H7 (cell line): ENCODE results near the gene HUWE1. TPM values are rescaled to one million over a fixed set of nuclear protein-coding genes. Genes with fewer than 3 reads are reported as not detected.

ENCODE experiments used
- DNase-seq: peaks from one replicate; pipeline ENCODE4 v3.0.0; 2012
- H3K27me3 ChIP-seq: 2 replicates; pipeline ENCODE4 v1.6.0; 2011; ENCODE audit warnings: mild to moderate bottlenecking, low read length; ENCODE audit not compliant: control insufficient read depth, insufficient read depth
- H3K36me3 ChIP-seq: replicated peaks from 2 replicates; pipeline ENCODE4 v1.5.1; 2011; ENCODE audit warnings: low read length; ENCODE audit not compliant: control insufficient read depth, insufficient read depth
- H3K4me3 ChIP-seq: 2 replicates; pipeline ENCODE4 v1.5.1; 2011; ENCODE audit warnings: low read depth, mild to moderate bottlenecking, control low read depth, low read length, moderate library complexity; ENCODE audit not compliant: insufficient read depth
- total RNA-seq: library from RNA; depleted of rRNA; stranded (reverse); fragments of >200 nt; shearing (Covaris generic); gene quantifications from 2 replicates; pipeline ENCODE4 v1.2.3, GENCODE V29; 2014

The HUWE1 gene
- total RNA-seq, 1 experiment from 2014 or later = 79.9 TPM

DNA sequence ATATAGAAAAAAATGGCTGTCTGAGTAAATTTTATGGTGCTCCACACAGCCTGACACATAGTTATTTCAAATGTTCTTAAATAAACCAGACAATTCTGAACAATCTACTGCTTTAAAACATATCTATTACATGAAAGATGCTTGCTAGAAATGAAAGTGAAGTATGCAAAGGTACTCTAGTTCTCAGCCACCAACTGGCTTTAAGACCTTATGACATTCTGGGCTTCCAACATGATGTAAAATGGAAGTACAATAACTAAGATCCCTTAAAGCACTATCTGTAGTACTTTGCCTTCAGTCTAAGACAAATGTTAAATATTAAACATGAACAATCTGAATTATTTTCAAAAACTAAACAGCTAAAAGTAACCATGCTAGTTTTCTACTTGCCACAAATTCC is 17.3 kb downstream of the HUWE1 start:
- Histone ChIP-seq H3K4me3 (no peak overlapping the region), H3K36me3 (no peaks in the 10 kb centered on the region; the same call in none of the 2 replicates), H3K27me3 (no peaks in the 10 kb centered on the region)
- no peak for DNase-seq

DNA sequence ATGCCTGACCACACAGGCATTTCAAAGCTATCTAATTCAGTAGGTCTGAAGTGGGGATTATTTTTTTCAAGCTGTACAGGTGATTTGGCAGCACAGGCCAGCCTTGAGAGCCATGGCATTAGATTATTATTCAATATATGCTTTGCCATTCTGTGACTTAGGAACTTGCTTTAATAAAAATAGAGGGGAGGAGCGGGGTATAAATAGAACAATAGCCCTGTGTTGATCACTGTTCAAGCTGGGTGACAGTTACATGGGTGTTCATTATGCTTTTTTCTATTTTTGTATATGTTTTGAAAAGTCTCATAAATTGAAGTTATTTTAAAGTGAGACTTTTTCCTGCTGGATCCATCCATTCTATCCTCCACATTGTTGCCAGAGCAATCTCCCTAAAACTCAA is 20.3 kb downstream of the HUWE1 start:
- Histone ChIP-seq H3K27me3 (no peaks in the 10 kb centered on the region), H3K36me3 (no peaks in the 10 kb centered on the region; the same call in none of the 2 replicates), H3K4me3 (no peak overlapping the region)
- no peak for DNase-seq

GRCh38 chrX:53660004-53660403 is 26.5 kb downstream of the HUWE1 start:
- Histone ChIP-seq H3K27me3 (no peaks in the 10 kb centered on the region), H3K4me3 (no peak overlapping the region), H3K36me3 (no peaks in the 10 kb centered on the region; the same call in 1 of the 2 replicates)
- DNase-seq = no peak

DNA sequence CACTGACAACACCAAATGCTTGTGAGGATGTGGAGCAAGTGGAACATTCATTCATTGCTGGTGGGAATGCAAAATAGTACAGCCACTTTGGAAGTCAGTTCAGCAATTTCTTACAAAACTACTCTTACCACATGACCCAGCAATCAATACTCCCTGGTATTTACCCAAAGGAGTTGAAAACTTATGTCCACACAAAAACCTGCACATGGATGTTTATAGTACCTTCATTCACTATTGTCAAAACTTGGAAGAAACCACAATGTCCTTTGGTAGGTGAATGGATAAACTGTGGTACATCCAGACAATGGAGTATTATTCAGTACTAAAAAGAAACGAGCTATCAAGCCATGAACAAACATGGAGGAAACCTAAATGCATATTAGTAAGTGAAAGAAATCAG is 27.5 kb downstream of the HUWE1 start:
- Histone ChIP-seq H3K27me3 (no peaks in the 10 kb centered on the region), H3K36me3 (peaks cover 2% of the 10 kb centered on the region), H3K4me3 (no peak overlapping the region)
- no peak for DNase-seq

DNA sequence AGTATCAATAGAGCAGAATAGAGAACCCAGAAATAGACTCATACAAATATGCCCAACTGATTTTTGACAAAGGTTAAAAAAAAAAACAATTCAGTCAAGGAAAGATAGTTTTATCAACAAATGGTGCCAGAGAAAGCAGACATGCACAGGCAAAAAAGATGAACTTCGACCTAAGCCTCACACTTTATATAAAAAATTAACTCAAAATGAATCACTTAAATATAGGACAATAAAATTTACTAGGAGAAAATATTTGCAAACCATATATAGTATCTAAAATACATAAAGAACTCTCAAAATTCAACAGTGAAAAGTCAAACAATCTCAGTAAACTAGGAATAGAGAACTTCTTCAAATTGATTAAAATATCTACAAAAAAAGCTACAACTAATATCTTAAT is 29.7 kb downstream of the HUWE1 start:
- peaks cover 2% of the 10 kb centered on the region for H3K36me3 ChIP-seq
- no peak for DNase-seq
- H3K4me3 ChIP-seq = no peak overlapping the region
- H3K27me3 ChIP-seq = no peaks in the 10 kb centered on the region

DNA sequence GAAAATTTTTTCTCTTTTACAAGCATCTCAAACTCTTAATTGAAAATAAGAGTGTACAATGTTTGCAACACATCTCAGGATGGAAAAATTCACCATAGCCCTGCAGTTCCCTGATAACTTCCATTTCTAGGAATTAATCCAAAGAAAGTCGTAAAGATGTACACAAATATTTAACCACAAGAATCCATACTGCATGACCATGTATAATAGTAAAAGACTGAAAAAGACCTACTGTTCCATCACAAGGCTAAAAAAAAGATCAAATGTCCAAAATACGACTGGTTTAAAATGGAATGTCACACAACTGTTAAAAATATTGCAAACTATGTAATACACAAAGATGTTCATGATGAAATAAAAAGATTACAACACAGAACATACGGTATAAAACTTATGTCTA is 32.1 kb downstream of the HUWE1 start:
- DNase-seq = no peak
- H3K4me3 ChIP-seq = no peak overlapping the region
- no peaks in the 10 kb centered on the region for H3K27me3 ChIP-seq
- peaks cover 2% of the 10 kb centered on the region for H3K36me3 ChIP-seq

DNA sequence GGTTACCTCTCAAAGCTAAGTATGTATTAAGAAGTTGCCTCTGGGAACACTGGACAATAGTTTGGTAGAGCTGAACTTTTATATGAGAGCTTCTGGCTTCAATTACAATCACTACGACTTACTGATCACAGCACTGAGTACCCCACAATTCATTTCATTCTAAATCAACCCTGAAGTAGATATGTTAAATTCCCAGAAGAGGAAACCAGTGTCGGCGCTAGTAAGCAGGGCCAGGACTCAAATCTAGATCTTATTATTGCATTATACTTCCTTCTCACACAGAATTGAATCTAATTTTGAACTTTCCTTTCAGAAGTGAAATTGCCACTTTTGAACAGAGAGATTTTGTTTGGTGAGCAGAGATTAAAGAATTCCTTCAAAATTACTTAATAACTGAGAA is 41.8 kb downstream of the HUWE1 start:
- H3K27me3 ChIP-seq = no peaks in the 10 kb centered on the region
- H3K4me3 ChIP-seq = no peak overlapping the region
- no peak for DNase-seq
- peaks cover 8% of the 10 kb centered on the region for H3K36me3 ChIP-seq

- no peak overlapping the region for H3K4me3 ChIP-seq
- H3K36me3 ChIP-seq = peaks cover 5% of the 10 kb centered on the region
- H3K27me3 ChIP-seq = no peaks in the 10 kb centered on the region
- DNase-seq = no peak
Observed at GRCh38 chrX:53642337-53642736, 44.2 kb downstream of the HUWE1 start.

DNA sequence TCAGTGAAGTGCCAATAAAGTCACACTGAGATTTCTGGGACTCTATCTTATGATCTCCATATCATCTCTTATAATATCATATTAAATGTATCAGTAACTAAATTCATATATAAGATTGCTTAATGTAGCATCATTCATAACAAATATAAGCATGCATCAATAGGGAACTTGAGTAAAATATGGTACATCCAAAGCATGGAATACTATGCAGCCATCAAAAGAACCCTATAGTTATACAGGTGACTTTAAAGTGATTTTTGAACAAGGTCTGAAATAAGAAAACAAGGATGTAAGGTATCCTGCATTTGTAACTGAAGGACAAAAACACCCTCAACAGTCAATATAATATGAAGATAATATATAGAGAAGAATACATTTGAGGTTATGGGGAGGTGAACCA is 47.3 kb downstream of the HUWE1 start:
- DNase-seq = no peak
- Histone ChIP-seq H3K4me3 (no peak overlapping the region), H3K36me3 (peaks cover 4% of the 10 kb centered on the region), H3K27me3 (no peaks in the 10 kb centered on the region)

GRCh38 chrX:53637479-53637878 is 49.0 kb downstream of the HUWE1 start:
- no peak overlapping the region for H3K4me3 ChIP-seq
- no peak for DNase-seq
- H3K36me3 ChIP-seq = peaks cover 4% of the 10 kb centered on the region
- H3K27me3 ChIP-seq = no peaks in the 10 kb centered on the region

DNA sequence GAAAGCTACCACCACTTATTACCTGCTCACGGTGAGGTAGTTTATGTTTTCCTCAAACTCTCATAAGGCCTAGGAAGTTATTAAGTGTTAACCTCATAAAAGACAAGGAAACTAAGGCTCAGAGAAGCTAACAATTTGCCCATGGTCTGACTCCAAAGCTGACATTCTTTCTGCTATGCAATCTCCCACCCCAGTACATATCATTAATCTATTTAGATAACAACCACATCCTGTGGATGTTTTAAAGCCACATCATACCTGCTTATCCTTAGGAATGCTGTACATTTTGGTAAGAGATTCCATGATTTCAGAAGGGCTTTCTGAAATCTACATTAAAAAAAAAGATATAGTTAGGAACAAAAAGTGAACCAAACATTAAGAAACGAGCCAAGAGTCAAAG is 55.4 kb downstream of the HUWE1 start:
- DNase-seq = no peak
- Histone ChIP-seq H3K4me3 (no peak overlapping the region), H3K27me3 (no peaks in the 10 kb centered on the region), H3K36me3 (peaks cover 18% of the 10 kb centered on the region)

DNA sequence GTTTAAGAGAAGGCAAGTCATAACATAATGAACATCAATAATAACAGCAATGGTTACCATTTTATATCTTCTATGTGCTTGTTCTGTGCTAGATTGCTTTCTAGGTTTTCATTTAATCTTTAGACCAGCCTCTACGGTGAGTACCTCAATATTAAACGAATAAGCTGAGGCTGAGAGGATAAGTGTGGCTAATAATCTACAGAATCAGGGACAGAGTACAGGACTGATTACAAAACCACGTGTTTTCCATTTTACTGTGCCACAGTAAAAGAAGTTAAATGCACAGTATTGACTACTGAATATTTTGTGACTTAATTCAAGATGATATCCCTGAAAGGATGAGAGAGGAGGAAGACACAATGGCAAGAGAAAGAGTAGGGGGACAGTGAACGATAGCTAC is 56.3 kb downstream of the HUWE1 start:
- Histone ChIP-seq H3K36me3 (peaks cover 18% of the 10 kb centered on the region), H3K4me3 (no peak overlapping the region), H3K27me3 (no peaks in the 10 kb centered on the region)
- DNase-seq = no peak

DNA sequence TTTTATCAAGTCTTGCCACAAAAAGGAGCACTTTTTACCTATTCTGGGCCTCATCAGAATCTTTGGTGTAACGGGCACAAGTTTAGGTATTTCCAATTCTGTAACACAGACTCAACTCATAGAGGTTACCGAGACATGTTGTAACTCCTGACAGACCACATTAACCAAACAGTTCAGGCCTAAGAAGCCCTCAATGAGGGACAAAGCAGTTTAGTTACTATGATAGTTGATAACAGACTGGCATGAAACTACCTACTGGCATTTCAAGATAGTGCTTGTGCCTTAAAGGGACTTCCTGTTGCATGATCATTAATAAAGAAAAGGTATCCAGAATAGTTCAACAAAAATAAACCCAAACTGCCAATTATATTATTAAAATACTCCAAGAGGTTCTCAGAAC is 64.1 kb downstream of the HUWE1 start:
- Histone ChIP-seq H3K27me3 (no peaks in the 10 kb centered on the region), H3K36me3 (peaks cover 11% of the 10 kb centered on the region), H3K4me3 (no peak overlapping the region)
- DNase-seq = no peak

DNA sequence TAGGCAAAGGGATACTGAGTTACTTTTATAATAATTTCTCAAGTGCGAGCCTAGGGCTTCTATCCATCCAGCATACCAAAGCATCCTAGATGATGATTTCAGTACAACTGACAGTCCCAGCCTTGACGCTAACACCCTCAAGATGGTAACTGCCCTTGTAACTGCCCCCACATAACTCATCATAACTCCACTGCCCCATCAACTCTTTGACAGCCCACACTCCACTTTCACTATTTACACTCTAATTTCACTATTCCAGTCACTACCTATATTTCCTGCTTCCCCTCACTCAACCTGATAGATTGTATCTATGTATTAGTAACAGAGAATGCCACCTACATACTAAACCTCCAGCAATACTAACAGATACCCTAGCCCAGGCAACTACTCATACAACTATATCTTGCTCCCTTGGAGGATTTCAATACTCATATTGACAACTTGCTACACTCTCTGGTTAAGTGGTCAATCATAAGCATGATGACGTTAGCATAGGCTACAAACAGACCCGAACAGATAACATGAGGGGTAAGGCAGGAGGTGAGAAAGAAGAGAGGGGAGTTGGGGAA is 65.0 kb downstream of the HUWE1 start:
- DNase-seq = no peak
- Histone ChIP-seq H3K36me3 (peaks cover 14% of the 10 kb centered on the region), H3K4me3 (no peak overlapping the region), H3K27me3 (no peaks in the 10 kb centered on the region)

DNA sequence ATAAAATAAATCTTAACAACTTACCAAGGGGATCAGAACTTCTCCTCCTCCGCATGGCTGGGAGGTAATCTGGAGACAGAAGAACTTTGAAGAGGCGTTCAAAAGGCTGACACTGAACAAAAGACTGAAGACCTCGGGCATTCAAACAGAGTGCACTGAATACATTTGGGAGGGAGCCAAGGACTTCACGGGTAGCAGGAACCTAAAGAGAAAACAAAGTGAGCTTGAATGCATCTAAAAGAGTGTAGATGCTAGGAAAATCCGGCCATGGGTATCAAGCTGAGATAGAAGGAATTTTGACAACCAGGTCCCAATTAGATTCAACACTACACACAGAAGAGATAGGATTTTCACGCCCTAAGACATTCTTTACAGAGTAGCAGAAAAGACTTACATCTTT is 69.6 kb downstream of the HUWE1 start:
- Histone ChIP-seq H3K27me3 (no peaks in the 10 kb centered on the region), H3K4me3 (no peak overlapping the region), H3K36me3 (peaks cover 17% of the 10 kb centered on the region)
- DNase-seq = no peak

GRCh38 chrX:53606456-53606855 is 80.1 kb downstream of the HUWE1 start:
- no peak for DNase-seq
- Histone ChIP-seq H3K4me3 (no peak overlapping the region), H3K27me3 (no peaks in the 10 kb centered on the region), H3K36me3 (peaks cover 15% of the 10 kb centered on the region)
